ENCODE data around the gene NACC2.

NACC2 gene

DNA sequence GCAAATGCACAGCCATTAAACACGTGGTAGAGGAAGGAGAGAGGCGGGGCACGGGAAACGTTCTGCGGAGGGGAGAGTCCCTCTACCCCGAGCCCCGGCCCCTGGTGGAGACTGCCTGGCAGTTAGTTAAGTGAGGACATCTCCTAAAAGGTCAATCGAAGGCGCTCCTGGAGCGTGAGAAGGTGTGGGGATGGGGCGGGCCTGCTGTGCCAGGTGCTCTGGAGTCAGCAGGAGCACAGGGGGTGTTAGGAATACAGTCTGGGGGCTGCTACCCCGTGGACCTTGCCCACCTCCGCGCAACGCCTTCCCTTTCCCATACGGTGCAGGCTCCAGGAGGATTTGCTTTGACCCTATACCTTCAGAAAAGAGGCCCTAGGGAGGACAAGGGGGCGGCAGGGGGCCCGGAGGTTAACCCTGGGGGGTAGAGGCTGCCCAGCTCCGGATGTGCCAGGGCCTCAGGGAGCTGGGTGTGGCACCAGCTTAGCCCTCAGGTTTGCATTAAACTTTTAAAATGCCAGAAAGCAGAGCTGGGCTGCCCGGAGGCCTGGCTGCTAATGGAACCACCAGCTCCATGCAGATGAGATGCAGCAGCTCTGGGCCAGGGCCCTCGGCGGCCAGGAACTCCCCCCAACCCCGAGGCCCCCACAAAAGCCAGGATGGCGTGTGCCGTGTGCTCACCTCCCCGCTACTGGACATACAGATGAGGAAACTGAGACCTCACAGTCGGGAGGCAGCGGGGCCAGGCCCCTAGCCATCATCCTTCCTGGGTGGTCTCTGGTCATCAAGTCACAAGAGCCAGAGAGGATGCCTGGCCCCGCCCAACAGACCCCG lies 39.2 kb downstream of the NACC2 start:
- TF ChIP-seq, protein P1, sequence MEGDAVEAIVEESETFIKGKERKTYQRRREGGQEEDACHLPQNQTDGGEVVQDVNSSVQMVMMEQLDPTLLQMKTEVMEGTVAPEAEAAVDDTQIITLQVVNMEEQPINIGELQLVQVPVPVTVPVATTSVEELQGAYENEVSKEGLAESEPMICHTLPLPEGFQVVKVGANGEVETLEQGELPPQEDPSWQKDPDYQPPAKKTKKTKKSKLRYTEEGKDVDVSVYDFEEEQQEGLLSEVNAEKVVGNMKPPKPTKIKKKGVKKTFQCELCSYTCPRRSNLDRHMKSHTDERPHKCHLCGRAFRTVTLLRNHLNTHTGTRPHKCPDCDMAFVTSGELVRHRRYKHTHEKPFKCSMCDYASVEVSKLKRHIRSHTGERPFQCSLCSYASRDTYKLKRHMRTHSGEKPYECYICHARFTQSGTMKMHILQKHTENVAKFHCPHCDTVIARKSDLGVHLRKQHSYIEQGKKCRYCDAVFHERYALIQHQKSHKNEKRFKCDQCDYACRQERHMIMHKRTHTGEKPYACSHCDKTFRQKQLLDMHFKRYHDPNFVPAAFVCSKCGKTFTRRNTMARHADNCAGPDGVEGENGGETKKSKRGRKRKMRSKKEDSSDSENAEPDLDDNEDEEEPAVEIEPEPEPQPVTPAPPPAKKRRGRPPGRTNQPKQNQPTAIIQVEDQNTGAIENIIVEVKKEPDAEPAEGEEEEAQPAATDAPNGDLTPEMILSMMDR (IDR thresholded peaks at IDR 0.05; ENCODE audit: low read depth, low read length, poor library complexity, severe bottlenecking) = no peak
- TF ChIP-seq EZH2phosphoT487 (IDR thresholded peaks at IDR 0.05; ENCODE audit: borderline replicate concordance, low read length) = no peak
- H3K27me3 ChIP-seq (ENCODE audit: control insufficient read depth, low read length) = no peaks in the 10 kb centered on the region
- H3K9me3 ChIP-seq (ENCODE audit: control insufficient read depth, insufficient read depth, low read length) = no peaks in the 10 kb centered on the region
- H4K20me1 ChIP-seq (ENCODE audit: control insufficient read depth, insufficient read depth, low read depth, low read length) = no peaks in the 10 kb centered on the region
- no peaks in the 10 kb centered on the region for H3K4me1 ChIP-seq (ENCODE audit: control insufficient read depth, low read length)
- no peaks in the 10 kb centered on the region for H3F3A ChIP-seq (ENCODE audit: control insufficient read depth, insufficient read depth)
- no peaks in the 10 kb centered on the region for H3K36me3 ChIP-seq (ENCODE audit: control insufficient read depth, low read length)
- no peak overlapping the region for H3K4me3 ChIP-seq (ENCODE audit: low read length)
- H3K9me2 ChIP-seq (replicated peaks; ENCODE audit: control insufficient read depth, low read length) = no peaks in the 10 kb centered on the region
- no peak overlapping the region for H3K4me2 ChIP-seq (ENCODE audit: low read length)
- H3K27ac ChIP-seq (ENCODE audit: low read depth, low read length) = no peak overlapping the region
- no peaks in the 10 kb centered on the region for H3K79me2 ChIP-seq (ENCODE audit: control insufficient read depth, low read length)

DNA sequence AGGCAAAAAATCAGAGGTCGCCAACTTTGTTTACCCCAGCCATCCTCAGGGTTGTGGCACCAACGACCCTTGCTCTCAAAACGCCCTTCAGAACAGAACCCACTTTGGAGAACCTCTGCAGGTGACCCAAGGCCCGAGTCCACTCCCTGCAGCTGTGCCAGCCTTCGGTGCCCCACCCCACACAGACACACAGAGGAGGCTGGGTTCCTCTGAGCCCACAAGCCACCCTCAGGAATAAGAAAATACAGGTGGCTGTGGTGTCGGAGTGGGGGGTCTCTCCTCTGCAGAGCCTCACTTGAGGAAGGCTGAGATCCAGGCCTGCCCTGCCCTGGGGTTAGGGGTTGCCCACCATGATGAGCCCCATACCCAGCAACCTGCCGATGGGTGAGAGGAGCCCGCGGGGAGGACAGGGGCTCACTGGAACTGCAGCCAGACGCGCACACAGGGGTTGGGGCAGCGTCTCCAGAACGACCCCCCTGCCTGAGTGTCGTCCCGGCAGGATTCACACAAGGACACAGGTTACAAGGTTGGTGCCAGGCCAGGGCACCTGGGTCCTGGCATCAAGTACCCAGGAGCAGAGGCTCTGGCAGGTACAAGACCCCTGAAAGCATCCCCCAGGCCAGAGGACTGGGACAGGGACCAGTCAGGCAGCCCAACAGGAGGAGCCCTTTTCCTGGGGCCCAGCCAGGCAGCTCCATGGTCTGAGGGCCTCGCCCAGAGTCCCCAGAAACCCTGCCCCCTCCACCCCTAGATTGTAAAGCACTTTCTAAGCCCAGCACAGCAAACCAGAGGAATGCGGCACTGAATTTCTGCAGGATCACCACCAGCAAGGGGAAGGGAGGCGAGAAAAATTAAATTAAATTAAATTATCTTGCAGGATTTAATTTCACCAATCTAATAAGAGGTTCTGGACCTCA lies 40.0 kb downstream of the NACC2 start:
- H4K20me1 ChIP-seq (ENCODE audit: control insufficient read depth, insufficient read depth, low read depth, low read length) = no peaks in the 10 kb centered on the region
- H3F3A ChIP-seq (ENCODE audit: control insufficient read depth, insufficient read depth) = no peaks in the 10 kb centered on the region
- H3K27ac ChIP-seq (ENCODE audit: low read depth, low read length) = no peak overlapping the region
- no peaks in the 10 kb centered on the region for H3K79me2 ChIP-seq (ENCODE audit: control insufficient read depth, low read length)
- H3K4me2 ChIP-seq (ENCODE audit: low read length) = no peak overlapping the region
- no peaks in the 10 kb centered on the region for H3K4me1 ChIP-seq (ENCODE audit: control insufficient read depth, low read length)
- H3K4me3 ChIP-seq (ENCODE audit: low read length) = no peak overlapping the region
- TF ChIP-seq EZH2phosphoT487 (IDR thresholded peaks at IDR 0.05; ENCODE audit: borderline replicate concordance, low read length) = no peak
- TF ChIP-seq, protein P1 (IDR thresholded peaks at IDR 0.05; ENCODE audit: low read depth, low read length, poor library complexity, severe bottlenecking) = no peak
- no peaks in the 10 kb centered on the region for H3K9me2 ChIP-seq (replicated peaks; ENCODE audit: control insufficient read depth, low read length)
- H3K9me3 ChIP-seq (ENCODE audit: control insufficient read depth, insufficient read depth, low read length) = no peaks in the 10 kb centered on the region
- H3K27me3 ChIP-seq (ENCODE audit: control insufficient read depth, low read length) = no peaks in the 10 kb centered on the region
- no peaks in the 10 kb centered on the region for H3K36me3 ChIP-seq (ENCODE audit: control insufficient read depth, low read length)

DNA sequence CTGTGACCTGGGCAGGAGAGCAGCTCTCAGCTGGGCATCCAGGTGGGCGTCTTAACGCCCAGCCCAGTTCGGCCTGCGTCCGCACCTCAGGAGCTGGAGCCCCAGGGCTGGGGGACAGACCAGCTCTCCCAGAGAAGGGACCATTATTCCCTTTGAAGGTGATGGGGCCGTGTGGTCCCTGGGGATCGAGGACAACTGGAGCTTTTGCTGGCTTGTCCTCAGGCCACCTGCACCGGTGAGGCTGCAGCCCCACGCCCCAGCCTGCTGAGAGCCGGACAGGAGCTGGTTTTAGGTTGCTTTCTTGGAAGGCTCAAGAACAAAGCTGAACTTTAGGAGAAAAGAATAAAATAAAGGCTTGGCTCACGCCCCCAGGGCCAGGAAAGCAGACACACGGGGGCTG lies 40.9 kb downstream of the NACC2 start:
- Histone ChIP-seq H3F3A (ENCODE audit: control insufficient read depth, insufficient read depth) (no peaks in the 10 kb centered on the region), H3K36me3 (ENCODE audit: control insufficient read depth, low read length) (no peaks in the 10 kb centered on the region), H3K79me2 (ENCODE audit: control insufficient read depth, low read length) (no peaks in the 10 kb centered on the region), H3K4me2 (ENCODE audit: low read length) (no peak overlapping the region), H3K4me3 (ENCODE audit: low read length) (no peak overlapping the region), H3K27ac (ENCODE audit: low read depth, low read length) (no peak overlapping the region), H3K4me1 (ENCODE audit: control insufficient read depth, low read length) (no peaks in the 10 kb centered on the region), H3K9me3 (ENCODE audit: control insufficient read depth, insufficient read depth, low read length) (no peaks in the 10 kb centered on the region), H3K9me2 (replicated peaks; ENCODE audit: control insufficient read depth, low read length) (no peaks in the 10 kb centered on the region), H3K27me3 (ENCODE audit: control insufficient read depth, low read length) (no peaks in the 10 kb centered on the region), H4K20me1 (ENCODE audit: control insufficient read depth, insufficient read depth, low read depth, low read length) (no peaks in the 10 kb centered on the region)
- no peak for TF ChIP-seq EZH2phosphoT487 (IDR thresholded peaks at IDR 0.05; ENCODE audit: borderline replicate concordance, low read length)
- TF ChIP-seq, protein P1 (IDR thresholded peaks at IDR 0.05; ENCODE audit: low read depth, low read length, poor library complexity, severe bottlenecking) = no peak

Measured in DOHH2 (cell line).